IPS DF 6.9 (cell line): ENCODE results near the gene PLCB1.
A peak's percentile ranks its signal among the peaks of the same experiment; 100 is the strongest.
"Not testable (repeated sequence)": the region's sequence is repeated elsewhere in the genome, so short reads cannot be mapped to it uniquely, and the experiment has no call there.

Source experiments
- DNase-seq: peaks from one replicate; pipeline ENCODE4 v3.0.0-alpha.2; 2013; ENCODE audit warnings: low read depth, low spot score
- H3K27ac ChIP-seq: one replicate; pipeline ENCODE4 v1.5.1; 2013; ENCODE audit warnings: low read length, control low read depth
- H3K27me3 ChIP-seq: 2 replicates; pipeline ENCODE4 v1.6.1; 2013; ENCODE audit warnings: mild to moderate bottlenecking, low read length; ENCODE audit not compliant: control insufficient read depth, insufficient read depth
- H3K36me3 ChIP-seq: 2 replicates; pipeline ENCODE4 v1.6.1; 2013; ENCODE audit warnings: low read length; ENCODE audit not compliant: control insufficient read depth, insufficient read depth
- H3K4me1 ChIP-seq: 2 replicates; pipeline ENCODE4 v1.6.1; 2013; ENCODE audit warnings: low read length; ENCODE audit not compliant: control insufficient read depth, insufficient read depth
- H3K4me3 ChIP-seq: 2 replicates; pipeline ENCODE4 v1.5.1; 2013; ENCODE audit warnings: mild to moderate bottlenecking, low read length
- H3K9me3 ChIP-seq: 2 replicates; pipeline ENCODE4 v1.6.1; 2013; ENCODE audit warnings: low read length, inconsistent platforms; ENCODE audit not compliant: control insufficient read depth, insufficient read depth
- WGBS: extraction: QIAGEN DNeasy Blood & Tissue Kit; methylation state at CpG from one replicate; pipeline ENCODE4 v1.1.7; 2013; ENCODE audit warnings: mixed read lengths, missing lambda C conversion rate; ENCODE audit not compliant: insufficient read length, insufficient coverage; 5-methylcytosine and 5-hydroxymethylcytosine counted together

Gene PLCB1

DNA sequence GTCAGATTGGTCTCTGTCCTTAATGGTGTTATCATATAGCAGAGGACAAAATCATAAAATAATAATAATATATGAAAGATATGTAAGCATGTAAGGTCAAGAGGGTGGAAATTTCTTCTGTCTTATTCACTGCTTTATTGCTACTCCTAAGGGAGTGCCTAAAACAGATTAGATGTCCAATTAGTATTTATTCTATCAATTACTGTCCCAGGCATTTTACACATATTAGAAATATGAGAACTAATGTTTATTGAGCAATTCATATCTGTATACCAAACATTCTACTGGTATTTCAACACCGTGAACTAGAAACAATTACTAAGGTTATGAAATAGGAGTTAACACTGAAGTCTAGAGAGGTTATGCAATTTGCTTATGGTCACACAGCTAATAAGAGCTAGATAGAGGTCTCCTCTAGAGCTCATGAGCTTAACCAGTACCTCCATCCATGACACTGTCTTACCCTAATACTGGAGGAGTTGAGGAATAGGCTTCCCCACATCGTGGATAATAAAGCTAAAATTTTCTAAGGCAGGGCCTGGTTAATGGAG, 302.3 kb downstream of the PLCB1 start:
- Histone ChIP-seq H3K36me3 (no peaks in the 10 kb centered on the region), H3K4me1 (no peaks in the 10 kb centered on the region), H3K4me3 (no peak overlapping the region), H3K9me3 (no peaks in the 10 kb centered on the region), H3K27ac (no peak overlapping the region), H3K27me3 (no peaks in the 10 kb centered on the region)
- DNase-seq: no peak
- no CpG with 5 or more reads among the region's 2 CpGs for WGBS

DNA sequence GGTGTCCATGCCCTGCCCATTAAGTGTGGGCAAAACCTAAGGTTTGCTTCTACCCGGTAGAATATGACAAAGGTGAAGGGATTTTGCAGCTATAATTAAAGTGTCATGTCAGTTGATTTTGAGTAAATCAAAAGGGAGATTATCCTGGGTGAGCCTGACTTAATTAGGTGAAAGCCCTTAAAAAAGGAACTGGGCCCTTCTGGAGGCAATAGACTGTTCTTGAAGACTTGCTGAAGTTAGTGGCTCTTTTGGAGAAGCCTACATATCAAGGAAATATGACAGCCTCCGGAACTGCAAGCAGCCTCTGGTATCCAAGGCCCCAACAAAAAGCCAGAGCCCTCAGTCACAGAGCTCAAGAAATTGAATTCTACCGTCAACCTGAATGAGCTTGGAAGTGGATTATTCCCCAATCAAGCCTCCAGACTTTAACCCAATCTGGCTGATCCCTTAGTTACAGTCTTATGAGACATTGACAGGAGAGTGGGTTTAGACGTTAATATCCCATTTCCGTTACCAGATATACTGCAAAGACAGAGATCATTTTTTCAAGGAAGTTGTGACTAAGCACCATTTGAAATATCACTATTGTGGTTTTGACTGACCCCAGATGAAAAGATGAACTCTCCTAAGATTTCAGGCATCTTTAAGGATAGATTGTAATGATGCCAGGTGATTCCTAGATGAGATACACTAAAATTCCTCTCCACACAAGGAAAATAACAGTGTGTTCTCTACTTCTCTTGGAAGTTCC, 303.4 kb downstream of the PLCB1 start:
- no CpG with 5 or more reads among the region's 5 CpGs for WGBS
- no peak overlapping the region for H3K4me3 ChIP-seq
- H3K27ac ChIP-seq: no peak overlapping the region

DNA sequence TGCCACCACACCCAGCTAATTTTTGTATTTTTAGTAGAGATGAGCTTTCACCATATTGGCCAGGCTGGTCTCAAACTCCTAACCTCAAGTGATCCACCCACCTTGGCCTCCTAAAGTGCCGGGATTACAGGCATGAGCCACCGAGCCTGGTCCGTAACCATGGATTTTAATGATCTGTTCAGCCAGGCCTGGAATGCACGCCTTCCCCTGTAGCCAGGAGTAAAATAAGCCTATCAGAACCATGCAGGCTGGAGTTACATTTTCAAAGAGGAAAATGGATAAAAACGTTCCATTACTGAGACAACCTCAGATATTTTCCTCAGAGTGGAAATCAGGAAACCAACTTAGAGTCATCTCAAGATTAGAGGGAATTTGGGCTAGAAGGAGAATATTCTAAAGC, 304.9 kb downstream of the PLCB1 start:
- H3K4me1 ChIP-seq, DNase-seq, H3K36me3 ChIP-seq, H3K9me3 ChIP-seq, H3K27me3 ChIP-seq, H3K4me3 ChIP-seq, H3K27ac ChIP-seq: not testable (repeated sequence)
- whole genome bisulfite sequencing: no CpG with 5 or more reads among the region's 5 CpGs

More for the DNA sequence above, 303.4 kb downstream of the PLCB1 start:
- no peaks in the 10 kb centered on the region for H3K36me3 ChIP-seq
- H3K4me1 ChIP-seq: no peaks in the 10 kb centered on the region
- DNase-seq: no peak
- no peaks in the 10 kb centered on the region for H3K9me3 ChIP-seq
- no peaks in the 10 kb centered on the region for H3K27me3 ChIP-seq

DNA sequence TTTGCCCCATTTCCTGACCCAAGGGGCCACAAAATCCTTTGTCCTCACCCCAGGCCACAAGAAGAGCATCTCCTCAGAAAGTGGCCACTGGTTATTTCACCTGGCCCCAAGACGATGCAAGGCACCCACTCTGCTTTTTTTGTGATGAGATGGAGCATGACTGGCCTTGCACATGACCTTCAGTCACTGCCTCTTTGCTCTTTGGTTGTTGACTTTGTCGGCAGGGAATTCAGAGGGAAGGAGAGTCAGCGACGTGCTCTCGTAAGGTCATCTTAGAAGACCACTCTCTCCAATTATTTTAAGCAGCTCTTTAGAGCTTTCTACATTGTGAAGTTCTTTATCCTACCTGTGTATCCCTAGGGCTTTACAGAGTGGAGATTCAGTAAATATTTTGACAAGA, 306.7 kb downstream of the PLCB1 start:
- DNase-seq: no peak
- Histone ChIP-seq H3K36me3 (no peaks in the 10 kb centered on the region), H3K27ac (no peak overlapping the region), H3K4me1 (no peaks in the 10 kb centered on the region), H3K4me3 (no peak overlapping the region), H3K9me3 (no peaks in the 10 kb centered on the region), H3K27me3 (no peaks in the 10 kb centered on the region)
- WGBS: no CpG with 5 or more reads among the region's 5 CpGs

DNA sequence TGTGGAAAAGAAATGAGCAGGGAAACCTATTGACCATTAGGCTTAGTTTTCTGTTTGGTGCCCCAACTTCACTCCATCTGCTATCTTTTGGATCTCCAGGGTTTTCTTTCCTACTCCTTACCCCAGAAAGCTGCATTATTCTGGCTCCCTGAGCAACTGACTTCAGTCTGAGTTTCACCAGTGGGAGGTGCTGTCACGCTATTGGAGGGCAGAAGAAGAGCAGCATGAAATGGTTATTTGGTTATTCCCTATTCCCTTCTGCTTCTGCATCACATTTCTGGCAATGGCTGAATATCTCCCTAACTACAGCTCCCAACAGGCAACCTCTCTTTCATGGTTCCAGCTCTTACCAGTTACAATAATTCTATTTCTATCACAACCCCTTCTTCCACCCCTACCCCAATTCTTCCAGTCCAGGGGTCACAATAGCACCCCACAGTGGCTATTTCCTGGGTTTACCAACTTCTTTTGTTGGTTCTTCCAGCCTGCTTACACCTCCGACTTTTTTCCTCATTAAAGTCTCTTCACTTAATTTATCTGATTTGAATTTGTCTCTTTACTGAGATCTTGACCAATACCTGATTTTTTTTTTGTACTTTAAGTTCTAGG, 311.5 kb downstream of the PLCB1 start:
- Histone ChIP-seq H3K4me1 (no peaks in the 10 kb centered on the region), H3K4me3 (no peak overlapping the region), H3K27me3 (no peaks in the 10 kb centered on the region), H3K36me3 (no peaks in the 10 kb centered on the region), H3K27ac (no peak overlapping the region), H3K9me3 (no peaks in the 10 kb centered on the region)
- no CpG with 5 or more reads among the region's 2 CpGs for WGBS
- DNase-seq: peak; percentile 18

DNA sequence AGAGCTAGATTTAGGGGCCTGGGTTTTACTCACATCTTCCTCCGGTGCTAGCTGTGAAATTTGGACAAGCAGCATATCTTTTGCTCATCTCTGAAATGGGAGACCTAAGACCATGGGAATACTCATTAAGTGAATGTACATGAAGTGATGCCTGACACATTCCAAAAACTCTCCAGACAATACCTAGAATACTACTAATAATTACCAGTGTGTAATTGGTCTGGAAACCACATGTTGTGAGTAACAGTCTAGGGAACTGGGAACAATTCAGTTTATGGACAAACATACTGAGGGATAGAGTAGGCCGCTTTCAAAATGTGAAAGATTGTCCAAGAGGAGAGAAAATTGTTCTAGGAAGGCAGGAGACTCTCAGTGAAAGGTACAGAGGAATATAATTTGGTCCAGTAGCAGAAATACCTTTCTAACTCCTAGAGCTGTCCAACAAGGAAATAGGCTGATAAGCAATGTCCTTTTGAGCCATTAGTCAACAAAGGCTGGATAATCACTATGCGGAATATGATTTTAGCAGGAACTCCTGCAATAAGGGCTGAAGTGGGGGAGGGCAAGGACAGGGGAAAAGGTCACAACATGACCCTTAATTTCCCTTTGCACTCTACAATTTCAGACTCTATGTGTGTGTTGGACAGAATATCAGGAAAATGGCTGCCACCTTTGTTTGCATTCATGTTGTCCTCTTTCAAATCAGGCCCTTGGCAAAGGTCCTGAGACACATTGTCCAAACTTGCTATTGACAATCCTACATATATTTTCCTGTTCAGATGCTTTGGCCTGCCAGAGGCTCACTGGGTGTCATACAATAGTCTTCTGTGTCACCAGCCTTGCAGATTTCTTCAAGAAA, 315.4 kb downstream of the PLCB1 start:
- Histone ChIP-seq H3K36me3 (no peaks in the 10 kb centered on the region), H3K9me3 (no peaks in the 10 kb centered on the region), H3K4me1 (no peaks in the 10 kb centered on the region), H3K27me3 (no peaks in the 10 kb centered on the region), H3K27ac (no peak overlapping the region), H3K4me3 (no peak overlapping the region)
- DNase-seq: no peak
- WGBS: no CpG with 5 or more reads among the region's 3 CpGs

DNA sequence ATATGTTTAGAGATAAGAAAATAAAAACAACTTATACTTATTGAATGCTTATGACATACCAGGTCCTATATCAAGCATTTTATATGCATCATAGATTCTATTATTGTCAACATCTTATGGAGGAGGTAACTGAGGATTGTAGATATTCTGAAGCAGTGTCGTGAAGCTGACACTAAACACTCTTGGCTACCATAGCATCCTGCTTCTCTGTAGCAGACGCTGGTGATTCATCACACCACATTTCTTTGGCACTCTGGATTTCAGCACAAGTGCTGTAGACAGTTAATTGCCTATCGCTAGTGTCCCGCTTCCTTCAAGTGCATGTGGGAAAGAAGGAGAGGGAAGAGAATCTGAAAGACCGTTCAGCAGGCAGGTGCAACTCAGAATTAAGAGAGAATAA, 317.1 kb downstream of the PLCB1 start:
- no peaks in the 10 kb centered on the region for H3K4me1 ChIP-seq
- WGBS: no CpG with 5 or more reads among the region's 5 CpGs
- H3K36me3 ChIP-seq: no peaks in the 10 kb centered on the region
- DNase-seq: no peak
- no peak overlapping the region for H3K27ac ChIP-seq
- H3K4me3 ChIP-seq: no peak overlapping the region
- H3K9me3 ChIP-seq: no peaks in the 10 kb centered on the region
- no peaks in the 10 kb centered on the region for H3K27me3 ChIP-seq

DNA sequence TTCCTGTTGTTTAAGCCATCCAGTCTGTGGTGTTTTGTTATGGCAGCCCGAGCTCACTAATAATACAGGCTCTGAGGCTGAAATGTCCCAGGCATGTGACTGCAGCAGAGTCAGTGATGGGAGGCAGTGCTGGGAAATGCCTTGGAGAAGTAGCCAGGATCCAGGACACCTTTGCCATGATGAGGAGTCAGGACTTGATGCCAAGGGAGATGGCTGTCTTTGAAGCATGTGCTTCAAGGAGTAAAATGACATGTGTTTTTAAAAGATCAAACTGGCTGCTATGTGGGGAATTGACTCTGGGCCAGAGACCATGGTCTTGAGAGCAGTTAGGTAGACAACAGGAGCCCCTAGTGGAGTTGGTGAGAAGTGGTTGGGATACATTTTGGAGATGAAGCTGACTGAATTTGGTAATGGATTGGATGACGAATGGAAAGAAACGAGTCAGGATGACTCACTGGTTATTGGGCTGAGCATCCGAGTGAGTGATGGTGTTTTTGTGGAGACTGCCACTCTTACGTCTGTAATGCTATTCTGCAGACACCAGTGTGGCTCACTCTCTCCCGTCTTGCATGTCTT, 322.2 kb downstream of the PLCB1 start:
- Histone ChIP-seq H3K27ac (no peak overlapping the region), H3K4me1 (no peaks in the 10 kb centered on the region), H3K36me3 (no peaks in the 10 kb centered on the region), H3K27me3 (no peaks in the 10 kb centered on the region), H3K9me3 (no peaks in the 10 kb centered on the region), H3K4me3 (no peak overlapping the region)
- WGBS: no CpG with 5 or more reads among the region's 6 CpGs
- DNase-seq: peak; percentile 29

DNA sequence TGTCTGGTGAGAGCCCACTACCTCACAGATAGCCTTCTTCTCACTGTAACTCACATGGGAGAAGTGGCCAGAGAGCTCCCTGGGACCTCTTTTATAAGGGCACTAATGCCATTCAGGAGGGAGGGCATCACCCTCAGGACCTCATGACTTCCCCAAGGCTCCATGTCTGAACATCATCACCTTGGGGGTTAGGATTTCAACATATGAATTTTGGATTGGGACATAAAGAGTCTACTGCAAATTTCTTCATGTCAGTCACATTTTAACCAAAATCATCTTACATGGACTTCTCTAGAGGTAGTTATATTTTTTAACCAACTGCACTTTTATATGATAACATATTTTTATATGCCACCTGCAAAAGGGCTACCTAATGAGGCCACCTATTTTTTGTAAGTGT, 324.7 kb downstream of the PLCB1 start:
- H3K4me1 ChIP-seq: no peaks in the 10 kb centered on the region
- no peaks in the 10 kb centered on the region for H3K9me3 ChIP-seq
- H3K4me3 ChIP-seq: no peak overlapping the region
- no peaks in the 10 kb centered on the region for H3K27me3 ChIP-seq
- no peaks in the 10 kb centered on the region for H3K36me3 ChIP-seq
- no peak overlapping the region for H3K27ac ChIP-seq
- no peak for DNase-seq

DNA sequence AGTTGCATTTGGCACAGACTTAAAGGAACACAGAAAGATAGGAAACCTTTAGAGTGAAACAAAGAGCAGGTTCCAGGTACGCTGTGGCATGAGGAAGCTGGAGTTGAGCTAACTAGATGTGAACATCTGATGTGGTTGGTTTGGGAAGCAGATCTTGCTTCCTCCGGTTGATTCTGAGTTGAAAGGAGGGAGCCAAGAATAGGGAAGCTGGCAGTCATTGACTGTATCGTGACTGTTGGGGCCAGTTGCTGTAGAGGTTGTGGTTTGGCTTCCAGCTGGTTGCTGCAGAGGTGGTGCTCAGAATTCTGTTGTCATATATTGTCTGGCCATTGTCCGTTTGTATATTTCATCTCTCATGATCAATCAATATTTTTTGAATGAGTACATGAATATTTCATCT, 325.9 kb downstream of the PLCB1 start:
- no CpG with 5 or more reads among the region's 4 CpGs for WGBS
- Histone ChIP-seq H3K9me3 (no peaks in the 10 kb centered on the region), H3K27me3 (no peaks in the 10 kb centered on the region), H3K4me1 (no peaks in the 10 kb centered on the region), H3K36me3 (no peaks in the 10 kb centered on the region), H3K27ac (no peak overlapping the region), H3K4me3 (no peak overlapping the region)
- no peak for DNase-seq
